A204.1 (cell line): Measurements from ENCODE around the gene CHCHD6.

Experiments used
- FAIRE-seq: peaks from 2 replicates; lab custom pipeline; 2012; peaks lifted over from hg19 to GRCh38; lab: Jason Lieb, UNC

The CHCHD6 gene

DNA sequence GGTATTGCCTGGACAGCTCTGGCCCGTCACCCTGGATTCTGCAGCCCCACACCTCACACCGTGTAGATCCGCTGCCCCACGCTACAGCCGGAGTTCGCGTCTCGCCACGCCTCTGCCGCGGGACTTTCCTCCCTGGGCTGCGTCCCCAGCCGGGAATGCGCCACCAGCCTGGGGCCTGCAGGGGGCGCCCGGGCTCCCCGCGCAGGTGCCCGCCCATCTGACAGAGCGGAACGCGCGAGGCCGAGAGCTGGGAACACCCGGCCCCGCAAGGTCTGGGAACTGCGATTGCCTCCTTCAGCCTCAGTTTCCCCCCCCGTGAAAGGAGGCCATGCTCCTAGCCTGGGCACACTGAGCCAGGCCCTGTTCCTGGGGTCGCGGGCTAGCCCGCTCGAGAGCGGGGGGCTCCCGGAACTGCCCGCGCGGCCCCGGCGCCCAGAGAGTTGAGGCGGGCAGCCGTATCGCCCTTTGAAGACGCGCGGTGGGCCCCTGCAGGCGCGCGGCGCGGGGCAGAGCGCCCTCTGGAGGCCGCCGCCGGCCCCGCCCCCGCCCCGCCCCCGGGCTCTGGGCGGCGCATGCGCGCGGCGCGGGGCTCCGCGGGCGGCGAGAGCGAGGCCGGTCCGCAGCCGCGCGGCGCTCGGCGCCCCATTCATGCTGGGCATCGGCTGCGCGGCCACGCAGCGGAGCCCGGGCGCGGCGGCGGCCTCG is 278.6 kb downstream of the CHCHD6 start, which contains the start of gene PLXNA1:
Gene PLXNA1, plus strand, starts transcription at position 645 of the 705 bp plus-strand sequence. CDS start 5,479 bp downstream, outside the sequence.
- FAIRE-seq: no peak

- FAIRE-seq: no peak
These were observed 279.2 kb downstream of the CHCHD6 start for GRCh38 chr3:126983276-126983652.

GRCh38 chr3:126983653-126984390 is 279.8 kb downstream of the CHCHD6 start:
- FAIRE-seq: no peak

GRCh38 chr3:126984391-126985131 is 280.5 kb downstream of the CHCHD6 start:
- FAIRE-seq: no peak

DNA sequence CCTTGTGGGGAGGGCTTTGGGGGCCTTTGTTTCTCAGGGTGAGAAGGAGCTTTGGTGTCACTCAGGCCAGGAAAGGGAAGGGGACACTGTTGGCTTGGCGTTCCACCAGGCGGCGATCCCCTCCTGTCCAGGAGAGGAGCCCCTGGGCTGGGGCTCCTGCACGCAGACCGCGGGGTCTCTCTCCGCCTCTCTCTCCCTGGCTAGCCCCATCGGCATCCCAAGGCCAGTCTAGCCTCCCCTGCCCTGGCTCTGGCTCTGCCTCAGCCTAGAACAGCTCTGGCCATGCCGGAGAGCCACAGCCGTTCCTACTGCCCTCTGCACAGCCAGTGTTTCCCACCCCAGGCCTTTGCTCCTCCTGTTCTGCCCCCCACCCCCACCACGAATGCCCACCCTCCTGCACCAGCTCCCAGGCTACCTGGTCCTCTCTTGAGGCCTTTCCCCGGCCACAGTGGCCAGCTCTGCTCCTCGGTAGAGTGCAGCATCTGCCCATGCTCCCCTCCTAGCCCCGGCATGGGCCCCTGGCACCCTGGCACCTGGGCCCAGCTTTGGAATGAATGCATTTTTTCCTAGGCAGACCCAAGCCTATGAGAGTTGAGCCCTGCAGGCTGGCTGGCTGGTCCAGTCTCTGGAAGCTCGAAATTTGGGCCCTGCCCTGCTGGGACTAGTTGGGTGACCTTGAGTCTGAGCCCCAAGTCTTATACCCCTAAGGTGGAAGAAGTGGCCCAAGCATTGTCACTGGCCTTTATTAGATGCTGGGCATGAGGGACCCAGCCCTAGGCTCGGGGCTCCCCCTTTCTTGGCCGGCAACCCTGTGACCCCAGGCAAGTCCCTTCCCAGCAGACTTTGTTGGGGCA is 281.3 kb downstream of the CHCHD6 start:
- FAIRE-seq: no peak

- no peak for FAIRE-seq
These were observed 282.0 kb downstream of the CHCHD6 start for GRCh38 chr3:126986001-126986400.

- no peak for FAIRE-seq
These were observed 283.1 kb downstream of the CHCHD6 start for GRCh38 chr3:126987129-126987528.

DNA sequence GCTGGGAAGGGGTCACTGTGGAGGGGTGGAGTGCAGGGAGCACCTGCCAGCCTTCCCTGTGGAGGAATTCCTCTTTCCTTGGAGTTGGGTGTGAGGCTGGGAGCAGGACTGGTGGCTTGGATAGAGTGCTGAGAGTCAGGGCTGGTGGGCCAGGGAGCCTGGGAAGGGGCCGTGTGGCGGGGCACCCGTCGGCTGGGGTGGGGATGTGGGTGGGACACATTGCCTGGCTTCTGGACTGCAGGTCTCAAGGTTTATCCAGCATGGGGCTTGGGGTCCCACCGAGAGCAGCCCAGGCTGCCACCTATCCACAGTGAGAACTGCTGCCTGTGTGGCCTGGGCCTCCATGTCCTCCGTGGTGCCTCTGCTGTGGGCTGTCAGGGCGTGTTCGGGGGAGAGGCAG is 283.6 kb downstream of the CHCHD6 start:
- FAIRE-seq: no peak

DNA sequence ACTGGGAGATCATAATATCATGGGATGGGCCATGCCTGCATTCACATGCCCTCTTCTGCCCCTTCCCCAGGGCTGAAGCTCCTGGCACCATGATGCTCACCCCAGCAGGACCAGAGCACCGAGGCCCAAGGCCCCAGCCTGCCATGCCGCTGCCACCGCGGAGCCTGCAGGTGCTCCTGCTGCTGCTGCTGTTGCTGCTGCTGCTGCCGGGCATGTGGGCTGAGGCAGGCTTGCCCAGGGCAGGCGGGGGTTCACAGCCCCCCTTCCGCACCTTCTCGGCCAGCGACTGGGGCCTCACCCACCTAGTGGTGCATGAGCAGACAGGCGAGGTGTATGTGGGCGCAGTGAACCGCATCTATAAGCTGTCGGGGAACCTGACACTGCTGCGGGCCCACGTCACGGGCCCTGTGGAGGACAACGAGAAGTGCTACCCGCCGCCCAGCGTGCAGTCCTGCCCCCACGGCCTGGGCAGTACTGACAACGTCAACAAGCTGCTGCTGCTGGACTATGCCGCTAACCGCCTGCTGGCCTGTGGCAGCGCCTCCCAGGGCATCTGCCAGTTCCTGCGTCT is 284.5 kb downstream of the CHCHD6 start:
- FAIRE-seq: no peak

- no peak for FAIRE-seq
These were observed 285.4 kb downstream of the CHCHD6 start for GRCh38 chr3:126989316-126990023.

DNA sequence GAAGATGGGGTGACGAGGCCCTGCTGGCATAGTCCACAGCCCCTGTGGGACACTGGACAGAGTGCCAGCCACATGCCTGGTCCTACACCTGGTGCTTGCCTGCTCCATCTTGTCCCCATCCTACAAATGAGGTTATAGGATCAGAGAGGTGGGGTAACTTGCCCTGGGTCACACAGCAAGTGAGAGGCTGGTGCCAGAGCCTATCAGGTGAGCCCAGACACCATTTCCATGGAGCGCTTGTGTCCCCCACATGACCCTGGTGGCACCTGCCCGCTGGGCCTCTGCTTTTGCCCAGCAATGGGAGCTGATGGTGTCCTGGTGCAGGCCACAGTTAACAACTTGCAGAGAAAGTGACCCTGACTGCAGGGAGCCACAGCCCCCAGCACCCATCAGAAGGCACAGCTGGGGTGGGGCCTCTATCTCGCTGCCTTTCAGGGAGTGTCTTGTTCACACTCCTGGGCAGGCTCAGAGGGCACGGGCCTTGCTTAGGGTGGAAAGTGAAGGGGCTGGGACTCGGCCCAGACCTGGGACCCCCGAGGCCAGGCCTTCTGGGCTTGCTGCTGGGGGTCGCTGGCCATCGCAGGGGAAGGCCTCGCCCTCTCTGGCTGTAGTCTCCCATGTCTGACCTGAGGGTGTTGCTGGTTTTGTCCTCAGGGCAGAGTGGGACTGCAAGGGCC is 286.1 kb downstream of the CHCHD6 start:
- no peak for FAIRE-seq

- no peak for FAIRE-seq
These were observed 286.9 kb downstream of the CHCHD6 start for GRCh38 chr3:126990890-126991289.

GRCh38 chr3:126991366-126992200 is 287.5 kb downstream of the CHCHD6 start:
- no peak for FAIRE-seq

DNA sequence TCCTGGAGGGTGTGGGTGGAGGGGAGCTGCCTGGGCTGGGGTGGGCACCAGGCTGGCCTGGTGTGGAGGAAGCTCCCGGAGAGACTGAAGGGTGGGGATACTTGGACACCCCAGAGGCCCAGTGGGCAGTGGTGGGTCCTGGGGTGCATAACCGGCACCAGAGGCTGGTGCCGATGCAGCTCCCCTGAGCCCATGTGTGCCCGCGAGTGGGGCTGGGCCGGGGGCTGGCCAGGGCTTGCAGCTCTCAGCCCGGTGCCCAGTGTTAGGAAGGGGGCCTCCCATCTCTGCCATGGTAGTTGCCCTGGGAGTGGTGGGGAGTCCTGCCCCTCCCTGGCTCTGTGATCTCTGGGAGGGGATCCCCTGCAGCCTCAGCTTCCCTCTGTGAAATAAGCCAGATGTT is 288.2 kb downstream of the CHCHD6 start:
- FAIRE-seq: no peak

GRCh38 chr3:126992776-126993175 is 288.7 kb downstream of the CHCHD6 start:
- FAIRE-seq: no peak

GRCh38 chr3:126993436-126993835 is 289.4 kb downstream of the CHCHD6 start:
- FAIRE-seq: no peak

- no peak for FAIRE-seq
These were observed 290.7 kb downstream of the CHCHD6 start for GRCh38 chr3:126994661-126995245.

- FAIRE-seq: no peak
These were observed 291.3 kb downstream of the CHCHD6 start for GRCh38 chr3:126995254-126995780.
